ENCODE results near the gene DRG2.

- TF ChIP-seq CTCF (IDR thresholded peaks at IDR 0.05; ENCODE audit: extremely low read depth in 1 of 2, insufficient read depth in 1 of 2, low read depth in 1 of 2, low read length in 2 of 2) (no peak), POLR2A (IDR thresholded peaks at IDR 0.05; ENCODE audit: low read depth, low read length) (no peak), POLR2AphosphoS5 (IDR thresholded peaks at IDR 0.05; ENCODE audit: insufficient read depth, low read depth, low read length) (no peak), GATA2 (IDR thresholded peaks at IDR 0.05; ENCODE audit: insufficient read depth, insufficient read length, low read depth, low read length) (no peak), JUN (IDR thresholded peaks at IDR 0.05; ENCODE audit: borderline replicate concordance, insufficient read depth, insufficient read length, low read depth) (no peak)
Observed at GRCh38 chr17:18064053-18064452, 23.7 kb upstream of the DRG2 start.
